IgD-negative memory B cell (primary cell): ENCODE measurements around the gene DDX10. TPM values are rescaled to one million over a fixed set of nuclear protein-coding genes. Genes with fewer than 3 reads are reported as not detected.
A peak's percentile ranks its signal among the peaks of the same experiment; 100 is the strongest.

Experiments
- H3K27ac Mint-ChIP-seq, 3 donors: one replicate each; pipeline ENCODE4 v1.8.0; 2020 to 2022; ENCODE audit warnings: mild to moderate bottlenecking in 3 of 3, mixed read lengths in 3 of 3, moderate library complexity in 1 of 3
- H3K27me3 Mint-ChIP-seq: one replicate; pipeline ENCODE4 v1.8.0; 2021; ENCODE audit warnings: mixed read lengths
- H3K36me3 Mint-ChIP-seq: one replicate; pipeline ENCODE4 v1.8.0; 2020; ENCODE audit warnings: mild to moderate bottlenecking, mixed read lengths
- H3K4me1 Mint-ChIP-seq, 3 donors: one replicate each; pipeline ENCODE4 v1.8.0; 2020 to 2022; ENCODE audit warnings: mixed read lengths in 3 of 3, mild to moderate bottlenecking in 1 of 3
- H3K4me3 Mint-ChIP-seq, 4 donors: one replicate each; pipeline ENCODE4 v1.8.0; 2020 to 2022; ENCODE audit warnings: mild to moderate bottlenecking in 4 of 4, mixed read lengths in 4 of 4, moderate library complexity in 3 of 4
- H3K9me3 Mint-ChIP-seq, 3 donors: one replicate each; pipeline ENCODE4 v1.8.0; 2020 to 2021; ENCODE audit warnings: mixed read lengths in 3 of 3, mild to moderate bottlenecking in 1 of 3
- polyA plus RNA-seq: library from polyadenylated mRNA; unstranded; fragments of 300-500 nt; fragmentation: Illumina TruSeq; gene quantifications from one replicate; pipeline ENCODE4 v1.2.3, GENCODE V29; 2021

Gene DDX10
- polyA plus RNA-seq, 1 donor from 2014 or later = 19.5 TPM

- peaks cover 1% of the 10 kb centered on the region for H3K36me3 Mint-ChIP-seq
- H3K9me3 Mint-ChIP-seq = no peaks in the 10 kb centered on the region
- no peaks in the 10 kb centered on the region for H3K27me3 Mint-ChIP-seq
- no peak overlapping the region for H3K27ac Mint-ChIP-seq
- peak overlapping the region in 1 of 4 donors; percentile 37 for H3K4me3 Mint-ChIP-seq
- no peaks in the 10 kb centered on the region for H3K4me1 Mint-ChIP-seq
Measured at GRCh38 chr11:108959874-108960273, 295.0 kb downstream of the DDX10 start.

GRCh38 chr11:108960501-108960900 lies 295.6 kb downstream of the DDX10 start:
- Mint-ChIP-seq H3K27me3 (no peaks in the 10 kb centered on the region), H3K9me3 (no peaks in the 10 kb centered on the region), H3K4me3 (no peak overlapping the region), H3K27ac (no peak overlapping the region), H3K4me1 (no peaks in the 10 kb centered on the region), H3K36me3 (peaks cover 1% of the 10 kb centered on the region)

GRCh38 chr11:108961095-108961494 lies 296.2 kb downstream of the DDX10 start:
- Mint-ChIP-seq H3K27me3 (no peaks in the 10 kb centered on the region), H3K36me3 (peaks cover 1% of the 10 kb centered on the region), H3K27ac (no peak overlapping the region), H3K9me3 (no peaks in the 10 kb centered on the region), H3K4me3 (no peak overlapping the region), H3K4me1 (no peaks in the 10 kb centered on the region)

DNA sequence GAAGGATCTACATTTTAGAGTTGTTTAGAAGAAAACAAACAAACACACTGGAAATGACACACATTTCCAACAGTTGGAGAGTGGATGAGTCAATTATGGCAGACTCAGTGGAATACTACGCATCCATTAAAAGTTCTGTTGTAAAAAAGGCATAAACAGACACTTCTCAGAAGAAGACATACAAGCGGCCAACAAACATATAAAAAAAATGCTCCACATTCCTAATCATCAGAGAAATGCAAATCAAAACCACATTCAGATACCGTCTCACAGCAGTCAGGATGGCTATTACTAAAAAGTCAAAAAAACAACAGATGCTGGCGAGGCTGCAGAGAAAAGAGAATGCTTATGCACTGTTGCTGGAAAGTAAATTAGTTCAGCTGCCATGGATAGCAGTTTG lies 298.2 kb downstream of the DDX10 start:
- Mint-ChIP-seq H3K27ac (no peak overlapping the region), H3K4me1 (no peaks in the 10 kb centered on the region), H3K4me3 (no peak overlapping the region), H3K27me3 (no peaks in the 10 kb centered on the region), H3K9me3 (no peaks in the 10 kb centered on the region), H3K36me3 (peaks cover 1% of the 10 kb centered on the region)

DNA sequence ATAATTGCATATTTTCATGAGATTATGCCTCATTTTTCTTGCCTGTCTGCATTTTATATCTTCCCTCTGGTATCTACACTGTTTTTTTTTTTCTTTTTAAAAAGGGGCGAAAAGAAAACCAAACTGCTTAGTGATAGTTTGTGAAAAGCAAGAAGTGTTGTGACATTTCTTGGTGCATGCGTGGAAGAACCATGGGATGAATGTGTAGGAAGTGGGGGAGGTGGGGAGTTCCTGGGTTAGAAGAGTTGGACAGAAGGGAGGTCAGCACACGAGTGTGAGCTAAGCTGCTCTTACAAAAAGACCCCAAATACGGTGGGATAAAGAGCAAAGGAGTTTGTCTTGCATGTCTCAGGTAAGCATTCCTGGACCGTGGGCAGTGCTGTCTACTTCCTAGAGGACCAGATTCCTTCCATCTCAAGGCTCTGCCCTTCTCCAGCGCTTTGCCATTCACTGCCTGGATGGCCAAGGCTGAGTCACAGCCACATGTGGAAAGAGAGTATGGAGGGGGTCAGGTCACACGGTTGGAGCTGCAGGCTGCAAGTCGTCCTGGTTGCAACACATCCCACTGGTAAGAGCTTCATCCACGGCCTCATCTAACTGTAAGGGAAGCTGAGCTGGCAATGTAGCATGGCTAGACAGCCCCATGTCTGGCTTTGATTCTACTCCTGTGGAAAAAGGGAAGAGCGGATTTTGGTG lies 300.6 kb downstream of the DDX10 start:
- Mint-ChIP-seq H3K27me3 (no peaks in the 10 kb centered on the region), H3K4me3 (no peak overlapping the region), H3K36me3 (peaks cover 1% of the 10 kb centered on the region), H3K4me1 (no peaks in the 10 kb centered on the region), H3K9me3 (no peaks in the 10 kb centered on the region), H3K27ac (no peak overlapping the region)

GRCh38 chr11:108966206-108966605 lies 301.3 kb downstream of the DDX10 start:
- Mint-ChIP-seq H3K4me1 (no peaks in the 10 kb centered on the region), H3K36me3 (peaks cover 1% of the 10 kb centered on the region), H3K4me3 (no peak overlapping the region), H3K27ac (no peak overlapping the region), H3K27me3 (no peaks in the 10 kb centered on the region), H3K9me3 (no peaks in the 10 kb centered on the region)

DNA sequence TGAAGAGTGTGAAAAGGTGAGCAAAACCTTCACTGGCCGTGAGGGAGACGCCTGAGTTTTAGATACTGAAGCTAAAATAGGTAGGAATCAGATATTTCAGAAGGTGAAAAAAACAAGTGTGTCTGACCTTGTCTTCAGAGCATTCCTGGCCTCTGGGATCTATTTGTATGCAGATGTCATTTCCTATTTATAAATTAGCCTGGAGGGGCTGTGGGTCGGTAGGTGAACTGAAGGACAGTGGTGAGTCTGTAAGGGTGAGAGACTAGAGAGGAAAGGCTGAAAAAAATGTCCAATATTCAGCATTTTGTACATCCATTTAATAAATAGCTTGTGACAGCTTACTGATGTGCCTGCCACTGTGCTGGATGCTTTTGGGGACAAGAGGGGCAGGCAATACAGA lies 302.1 kb downstream of the DDX10 start:
- Mint-ChIP-seq H3K4me1 (no peaks in the 10 kb centered on the region), H3K27me3 (no peaks in the 10 kb centered on the region), H3K27ac (no peak overlapping the region), H3K4me3 (no peak overlapping the region), H3K9me3 (no peaks in the 10 kb centered on the region), H3K36me3 (peaks cover 1% of the 10 kb centered on the region)

GRCh38 chr11:108967571-108967970 lies 302.7 kb downstream of the DDX10 start:
- no peak overlapping the region for H3K4me3 Mint-ChIP-seq

DNA sequence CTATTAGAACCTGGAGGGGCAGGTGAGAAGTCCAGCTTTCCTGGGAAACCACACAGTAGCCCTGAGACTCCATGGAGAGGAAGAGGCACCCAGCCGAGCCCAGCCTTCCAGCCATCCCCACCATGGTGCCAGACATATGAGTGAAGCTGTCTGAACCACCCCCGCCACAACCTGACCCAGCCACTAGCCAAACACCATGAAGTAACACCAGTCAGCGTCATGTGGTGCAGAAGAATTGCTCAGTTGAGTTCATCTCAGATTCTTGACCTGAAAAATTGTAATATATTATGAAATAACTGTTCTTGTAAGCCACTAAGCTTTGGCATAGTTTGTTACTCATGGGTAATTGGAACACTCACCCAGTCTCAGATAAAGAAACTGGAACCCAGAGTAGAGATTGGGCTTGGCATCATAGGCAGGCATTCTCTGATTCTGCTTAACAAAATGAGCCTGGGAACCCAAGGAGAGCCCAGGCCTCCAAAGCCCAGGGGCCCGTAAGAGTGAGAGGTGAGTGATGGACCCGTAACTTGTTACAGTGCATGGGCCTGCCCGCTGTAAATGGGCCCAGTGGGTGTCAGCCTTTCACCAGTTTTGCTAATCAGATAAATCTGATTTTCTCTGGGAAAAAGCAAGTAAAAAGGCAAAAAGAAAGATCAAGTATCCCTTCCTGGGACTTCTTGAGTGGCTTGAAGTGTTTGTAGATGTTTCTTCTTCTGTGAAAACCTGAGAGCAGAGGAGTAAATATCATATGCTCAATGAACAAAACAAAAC lies 305.5 kb downstream of the DDX10 start:
- H3K4me1 Mint-ChIP-seq = no peaks in the 10 kb centered on the region
- no peaks in the 10 kb centered on the region for H3K36me3 Mint-ChIP-seq
- H3K27me3 Mint-ChIP-seq = no peaks in the 10 kb centered on the region
- H3K4me3 Mint-ChIP-seq = no peak overlapping the region
- H3K27ac Mint-ChIP-seq = no peak overlapping the region
- H3K9me3 Mint-ChIP-seq = no peaks in the 10 kb centered on the region

More at GRCh38 chr11:108967571-108967970, 302.7 kb downstream of the DDX10 start:
- H3K4me1 Mint-ChIP-seq = no peaks in the 10 kb centered on the region
- no peaks in the 10 kb centered on the region for H3K9me3 Mint-ChIP-seq
- H3K36me3 Mint-ChIP-seq = peaks cover 1% of the 10 kb centered on the region
- H3K27ac Mint-ChIP-seq = no peak overlapping the region
- H3K27me3 Mint-ChIP-seq = no peaks in the 10 kb centered on the region

DNA sequence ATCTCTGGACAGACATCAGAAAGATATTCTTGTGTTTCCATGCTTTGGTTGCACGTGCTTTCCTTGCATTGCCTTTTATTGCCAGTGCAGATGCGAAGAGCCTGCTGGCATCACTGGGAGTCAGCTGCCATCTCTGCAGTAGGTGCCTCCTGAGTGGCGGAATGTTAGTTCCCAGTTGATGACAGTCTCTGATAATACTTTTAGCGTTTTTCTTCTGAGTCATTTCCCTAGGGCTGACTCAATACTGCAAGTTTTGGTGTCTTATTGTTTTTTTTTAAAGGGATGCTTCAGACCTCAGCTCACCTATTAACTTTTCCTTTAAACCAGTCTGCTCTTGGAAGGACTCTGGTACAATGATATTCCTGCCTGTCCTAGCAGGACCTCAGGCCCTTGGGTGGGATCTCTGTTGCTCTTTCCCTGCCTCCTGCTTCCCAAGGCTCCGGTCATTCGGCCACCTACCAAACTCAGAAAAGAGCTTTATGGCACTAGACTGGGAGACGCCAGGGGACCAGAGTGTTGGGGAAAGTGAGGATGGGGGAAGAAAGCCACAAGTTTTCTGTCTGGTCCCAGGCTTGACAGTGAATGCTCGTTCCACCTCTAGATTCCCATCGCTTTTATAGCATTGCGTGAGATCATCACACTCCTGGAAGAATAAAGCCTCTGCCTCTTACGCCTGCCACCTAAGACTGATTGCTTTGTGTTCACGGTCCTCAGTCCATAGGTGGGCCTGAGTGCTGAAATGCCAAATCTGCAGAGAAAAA lies 308.7 kb downstream of the DDX10 start:
- Mint-ChIP-seq H3K4me1 (no peaks in the 10 kb centered on the region), H3K4me3 (no peak overlapping the region), H3K9me3 (peaks cover 0 to 2% (median 0%) of the 10 kb centered on the region in 3 donors), H3K27me3 (peaks cover 2% of the 10 kb centered on the region), H3K36me3 (no peaks in the 10 kb centered on the region), H3K27ac (no peak overlapping the region)

DNA sequence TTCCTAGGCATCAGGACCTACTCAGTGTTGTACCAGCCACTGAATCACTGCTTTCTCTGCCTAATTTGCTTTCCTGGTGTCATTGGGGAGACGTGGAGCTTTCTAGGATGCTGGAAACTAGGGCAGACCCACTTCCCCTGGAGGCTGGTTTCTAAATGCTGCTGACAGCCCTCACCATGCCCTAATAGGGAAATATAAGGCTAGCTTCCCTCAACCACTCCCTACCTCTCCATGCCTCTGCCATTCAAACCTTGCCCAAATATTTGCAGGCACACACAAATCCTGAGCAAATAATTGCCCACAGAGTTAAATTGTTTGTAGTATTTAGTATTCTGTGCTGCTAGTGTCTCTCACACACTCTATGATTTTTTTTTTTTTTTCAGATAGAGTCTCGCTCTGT lies 310.2 kb downstream of the DDX10 start:
- Mint-ChIP-seq H3K9me3 (peaks cover 0 to 5% (median 0%) of the 10 kb centered on the region in 3 donors), H3K27me3 (peaks cover 2% of the 10 kb centered on the region), H3K27ac (no peak overlapping the region), H3K4me1 (no peaks in the 10 kb centered on the region), H3K4me3 (no peak overlapping the region), H3K36me3 (no peaks in the 10 kb centered on the region)

DNA sequence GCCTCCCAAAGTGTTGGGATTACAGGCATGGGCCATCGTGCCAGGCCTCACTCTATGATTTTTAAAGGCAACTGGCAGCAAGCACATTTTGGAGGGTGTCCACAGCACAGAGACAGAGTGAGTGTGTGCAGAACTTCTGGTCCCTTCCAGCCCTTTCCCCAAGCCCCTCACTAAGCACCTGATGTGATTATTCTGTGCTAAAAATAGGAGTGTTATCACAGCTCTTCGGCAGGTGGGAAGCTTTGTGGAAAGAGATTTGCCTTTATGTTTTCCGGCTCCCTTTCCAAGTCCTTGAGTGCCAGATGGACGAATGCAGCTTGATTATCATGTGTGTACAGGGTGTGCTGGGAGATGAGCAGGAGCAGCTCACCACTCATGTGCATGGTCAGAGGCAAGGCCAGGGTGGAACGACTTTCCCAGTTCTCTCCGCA lies 310.8 kb downstream of the DDX10 start:
- Mint-ChIP-seq H3K9me3 (peaks cover 0 to 5% (median 0%) of the 10 kb centered on the region in 3 donors), H3K4me3 (no peak overlapping the region), H3K27ac (no peak overlapping the region), H3K27me3 (peaks cover 2% of the 10 kb centered on the region), H3K4me1 (no peaks in the 10 kb centered on the region), H3K36me3 (no peaks in the 10 kb centered on the region)

- Mint-ChIP-seq H3K9me3 (peaks cover 0 to 3% (median 0%) of the 10 kb centered on the region in 3 donors), H3K27me3 (peaks cover 3% of the 10 kb centered on the region), H3K4me3 (no peak overlapping the region), H3K36me3 (peaks cover 2% of the 10 kb centered on the region), H3K27ac (no peak overlapping the region), H3K4me1 (no peaks in the 10 kb centered on the region)
Measured at GRCh38 chr11:108983636-108984420, 319.0 kb downstream of the DDX10 start.

- H3K36me3 Mint-ChIP-seq = peaks cover 2% of the 10 kb centered on the region
- no peak overlapping the region for H3K27ac Mint-ChIP-seq
- peaks cover 3% of the 10 kb centered on the region for H3K27me3 Mint-ChIP-seq
- H3K4me3 Mint-ChIP-seq = no peak overlapping the region
- H3K4me1 Mint-ChIP-seq = no peaks in the 10 kb centered on the region
- peaks cover 2 to 5% (median 2%) of the 10 kb centered on the region in 3 donors for H3K9me3 Mint-ChIP-seq
Measured at GRCh38 chr11:108984523-108984922, 319.7 kb downstream of the DDX10 start.
